Loucy (cell line): ENCODE measurements around the gene C3orf70.

Source experiments
- H2AFZ ChIP-seq: fragments of 200-600 bp; sonication (generic); 2 replicates; pipeline ENCODE4 v1.6.0; 2016; ENCODE audit warnings: antibody characterized with exemption, mild to moderate bottlenecking, low read length, moderate library complexity
- H3F3A ChIP-seq: fragments of 200-600 bp; 2 replicates; pipeline ENCODE4 v1.6.0; 2016; ENCODE audit warnings: antibody characterized with exemption, low read depth, mild to moderate bottlenecking
- H3K27me3 ChIP-seq: fragments of 200-600 bp; sonication (generic); 2 replicates; pipeline ENCODE4 v1.6.1; 2014; ENCODE audit warnings: low read length, mild to moderate bottlenecking; ENCODE audit not compliant: insufficient read depth, poor library complexity, severe bottlenecking
- H3K36me3 ChIP-seq: fragments of 200-600 bp; sonication (generic); 2 replicates; pipeline ENCODE4 v1.6.1; 2016; ENCODE audit warnings: low read length; ENCODE audit not compliant: insufficient read depth
- H3K4me1 ChIP-seq: fragments of 200-600 bp; sonication (generic); 2 replicates; pipeline ENCODE4 v1.5.1; 2014; ENCODE audit warnings: low read length, mild to moderate bottlenecking; ENCODE audit not compliant: insufficient read depth, poor library complexity, severe bottlenecking
- H3K4me2 ChIP-seq: fragments of 200-600 bp; sonication (generic); 2 replicates; pipeline ENCODE4 v1.6.0; 2014; ENCODE audit warnings: antibody characterized with exemption, low read length, low read depth, mild to moderate bottlenecking; ENCODE audit not compliant: poor library complexity, severe bottlenecking
- H3K4me3 ChIP-seq: fragments of 200-600 bp; sonication (generic); 2 replicates; pipeline ENCODE4 v1.5.1; 2014; ENCODE audit warnings: low read length, mild to moderate bottlenecking, mixed read lengths; ENCODE audit not compliant: poor library complexity, severe bottlenecking
- H3K79me2 ChIP-seq: fragments of 200-600 bp; sonication (generic); 2 replicates; pipeline ENCODE4 v1.6.1; 2014; ENCODE audit warnings: low read length; ENCODE audit not compliant: insufficient read depth
- H3K9ac ChIP-seq: fragments of 200-600 bp; sonication (generic); 2 replicates; pipeline ENCODE4 v1.6.0; 2014; ENCODE audit warnings: mild to moderate bottlenecking, low read depth, low read length, moderate library complexity; ENCODE audit not compliant: poor library complexity, severe bottlenecking
- H3K9me2 ChIP-seq: fragments of 200-600 bp; sonication (generic); replicated peaks from 2 replicates; pipeline ENCODE4 v1.6.1; 2016; ENCODE audit warnings: low read depth, low read length, mixed read lengths
- H3K9me3 ChIP-seq: fragments of 200-600 bp; sonication (generic); 2 replicates; pipeline ENCODE4 v1.6.1; 2014; ENCODE audit warnings: mild to moderate bottlenecking, antibody characterized with exemption, low read length, low read depth; ENCODE audit not compliant: insufficient read depth
- H4K20me1 ChIP-seq: fragments of 200-600 bp; sonication (generic); 2 replicates; pipeline ENCODE4 v1.6.0; 2014; ENCODE audit warnings: antibody characterized with exemption, low read length, mild to moderate bottlenecking; ENCODE audit not compliant: insufficient read depth, poor library complexity, severe bottlenecking
- EZH2phosphoT487 ChIP-seq: fragments of 200-600 bp; IDR thresholded peaks from 2 replicates; pipeline ENCODE4 v1.6.1; 2018; ENCODE audit warnings: antibody characterized with exemption, mild to moderate bottlenecking, moderate library complexity, borderline replicate concordance
- TF ChIP-seq, protein P1 (sequence below): fragments of 200-600 bp; sonication (generic); conservative IDR thresholded peaks from 2 replicates; pipeline ENCODE4 v1.5.1; 2014; ENCODE audit warnings: mild to moderate bottlenecking, antibody characterized with exemption, low read length

Gene C3orf70

GRCh38 chr3:185066251-185066650 is 86.6 kb downstream of the C3orf70 start:
- Histone ChIP-seq H3K9ac (no peak overlapping the region), H4K20me1 (no peaks in the 10 kb centered on the region), H3K79me2 (no peaks in the 10 kb centered on the region), H3F3A (no peaks in the 10 kb centered on the region), H3K4me2 (no peak overlapping the region), H3K27me3 (no peaks in the 10 kb centered on the region), H2AFZ (no peak overlapping the region), H3K9me2 (no peaks in the 10 kb centered on the region), H3K4me3 (no peak overlapping the region), H3K36me3 (no peaks in the 10 kb centered on the region), H3K9me3 (peaks cover under 1% of the 10 kb centered on the region; the same call in 1 of the 2 replicates), H3K4me1 (peaks cover 11% of the 10 kb centered on the region)
- no peak for TF ChIP-seq EZH2phosphoT487

GRCh38 chr3:185065059-185065458 is 87.8 kb downstream of the C3orf70 start:
- H3K36me3 ChIP-seq: no peaks in the 10 kb centered on the region
- no peak overlapping the region for H2AFZ ChIP-seq
- no peaks in the 10 kb centered on the region for H3F3A ChIP-seq
- no peaks in the 10 kb centered on the region for H4K20me1 ChIP-seq
- no peak overlapping the region for H3K4me2 ChIP-seq
- peaks cover 8% of the 10 kb centered on the region; the same call in 1 of the 2 replicates for H3K9me3 ChIP-seq
- H3K9me2 ChIP-seq: no peaks in the 10 kb centered on the region
- TF ChIP-seq, protein P1, sequence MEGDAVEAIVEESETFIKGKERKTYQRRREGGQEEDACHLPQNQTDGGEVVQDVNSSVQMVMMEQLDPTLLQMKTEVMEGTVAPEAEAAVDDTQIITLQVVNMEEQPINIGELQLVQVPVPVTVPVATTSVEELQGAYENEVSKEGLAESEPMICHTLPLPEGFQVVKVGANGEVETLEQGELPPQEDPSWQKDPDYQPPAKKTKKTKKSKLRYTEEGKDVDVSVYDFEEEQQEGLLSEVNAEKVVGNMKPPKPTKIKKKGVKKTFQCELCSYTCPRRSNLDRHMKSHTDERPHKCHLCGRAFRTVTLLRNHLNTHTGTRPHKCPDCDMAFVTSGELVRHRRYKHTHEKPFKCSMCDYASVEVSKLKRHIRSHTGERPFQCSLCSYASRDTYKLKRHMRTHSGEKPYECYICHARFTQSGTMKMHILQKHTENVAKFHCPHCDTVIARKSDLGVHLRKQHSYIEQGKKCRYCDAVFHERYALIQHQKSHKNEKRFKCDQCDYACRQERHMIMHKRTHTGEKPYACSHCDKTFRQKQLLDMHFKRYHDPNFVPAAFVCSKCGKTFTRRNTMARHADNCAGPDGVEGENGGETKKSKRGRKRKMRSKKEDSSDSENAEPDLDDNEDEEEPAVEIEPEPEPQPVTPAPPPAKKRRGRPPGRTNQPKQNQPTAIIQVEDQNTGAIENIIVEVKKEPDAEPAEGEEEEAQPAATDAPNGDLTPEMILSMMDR: peak; percentile 23; the same call in 1 of the 2 replicates
- TF ChIP-seq EZH2phosphoT487: no peak
- no peaks in the 10 kb centered on the region for H3K4me1 ChIP-seq
- no peaks in the 10 kb centered on the region for H3K27me3 ChIP-seq
- no peak overlapping the region for H3K4me3 ChIP-seq
- H3K9ac ChIP-seq: no peak overlapping the region
- no peaks in the 10 kb centered on the region for H3K79me2 ChIP-seq

DNA sequence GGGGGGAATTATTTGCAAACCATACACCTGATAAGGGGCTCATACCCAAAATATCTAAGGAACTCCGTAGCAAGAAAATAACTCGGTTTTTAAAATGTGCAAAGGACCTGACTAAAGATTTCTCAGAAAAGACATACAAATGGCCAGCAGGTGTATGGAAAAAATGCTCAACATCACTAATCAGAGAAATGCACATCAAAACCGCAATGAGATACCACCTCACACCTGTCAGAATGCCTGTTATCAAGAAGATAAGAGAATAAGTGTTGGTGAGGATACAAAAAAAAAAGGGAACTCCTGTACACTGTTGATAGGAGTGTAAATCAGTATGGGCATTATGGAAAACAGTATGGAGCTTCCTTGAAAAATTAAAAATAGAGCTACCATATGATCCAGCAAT is 89.4 kb downstream of the C3orf70 start:
- Histone ChIP-seq H3K4me1 (no peaks in the 10 kb centered on the region), H2AFZ (no peak overlapping the region), H3K27me3 (no peaks in the 10 kb centered on the region), H3K36me3 (no peaks in the 10 kb centered on the region), H3K9ac (no peak overlapping the region), H3K9me2 (no peaks in the 10 kb centered on the region), H3F3A (no peaks in the 10 kb centered on the region), H3K4me3 (no peak overlapping the region), H3K79me2 (no peaks in the 10 kb centered on the region), H3K9me3 (peaks cover 8% of the 10 kb centered on the region; the same call in 1 of the 2 replicates), H3K4me2 (no peak overlapping the region), H4K20me1 (no peaks in the 10 kb centered on the region)
- TF ChIP-seq, protein P1: no peak
- no peak for TF ChIP-seq EZH2phosphoT487

DNA sequence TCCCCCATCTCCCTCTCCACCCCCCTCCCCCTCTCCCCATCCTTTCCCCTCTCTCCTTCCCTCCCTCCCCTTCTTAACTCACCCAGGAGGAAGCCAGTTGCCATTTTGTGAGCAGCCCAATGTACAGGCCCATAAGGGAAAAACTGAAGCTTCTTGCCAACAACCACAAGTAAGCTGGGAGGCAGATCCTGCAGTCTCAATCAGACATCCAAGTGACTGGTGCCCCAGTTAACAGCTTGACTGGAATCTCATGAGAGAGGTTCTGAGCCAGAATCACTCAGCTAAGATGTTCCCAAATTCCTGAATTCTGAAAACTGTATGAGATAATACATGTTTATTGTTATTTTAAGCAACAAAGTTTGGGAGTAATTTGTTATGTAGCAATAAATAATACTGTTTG is 90.7 kb downstream of the C3orf70 start:
- TF ChIP-seq, protein P1: no peak
- TF ChIP-seq EZH2phosphoT487: no peak
- Histone ChIP-seq H3K79me2 (no peaks in the 10 kb centered on the region), H3K4me1 (no peaks in the 10 kb centered on the region)

More for the DNA sequence above, 90.7 kb downstream of the C3orf70 start:
- H3K9ac ChIP-seq: no peak overlapping the region
- H2AFZ ChIP-seq: no peak overlapping the region
- peaks cover 10% of the 10 kb centered on the region; the same call in 1 of the 2 replicates for H3K9me3 ChIP-seq
- H3K27me3 ChIP-seq: no peaks in the 10 kb centered on the region
- H3F3A ChIP-seq: no peaks in the 10 kb centered on the region
- no peak overlapping the region for H3K4me3 ChIP-seq
- no peak overlapping the region for H3K4me2 ChIP-seq
- H4K20me1 ChIP-seq: no peaks in the 10 kb centered on the region
- no peaks in the 10 kb centered on the region for H3K36me3 ChIP-seq
- no peaks in the 10 kb centered on the region for H3K9me2 ChIP-seq
